ENCODE data around the gene MUC22.

- TF ChIP-seq ZBTB21 (CRISPR knock-in tag; IDR thresholded peaks at IDR 0.05; ENCODE audit: borderline replicate concordance) = no peak
- TF ChIP-seq, protein P1, sequence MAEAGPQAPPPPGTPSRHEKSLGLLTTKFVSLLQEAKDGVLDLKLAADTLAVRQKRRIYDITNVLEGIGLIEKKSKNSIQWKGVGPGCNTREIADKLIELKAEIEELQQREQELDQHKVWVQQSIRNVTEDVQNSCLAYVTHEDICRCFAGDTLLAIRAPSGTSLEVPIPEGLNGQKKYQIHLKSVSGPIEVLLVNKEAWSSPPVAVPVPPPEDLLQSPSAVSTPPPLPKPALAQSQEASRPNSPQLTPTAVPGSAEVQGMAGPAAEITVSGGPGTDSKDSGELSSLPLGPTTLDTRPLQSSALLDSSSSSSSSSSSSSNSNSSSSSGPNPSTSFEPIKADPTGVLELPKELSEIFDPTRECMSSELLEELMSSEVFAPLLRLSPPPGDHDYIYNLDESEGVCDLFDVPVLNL (CRISPR knock-in tag; IDR thresholded peaks at IDR 0.05; ENCODE audit: borderline replicate concordance, low read depth) = no peak
Measured at GRCh38 chr6:31010393-31011060, at the start of gene MUC22.
